H1 (cell line): ENCODE results near the gene MYH11. TPM values are rescaled to one million over a fixed set of nuclear protein-coding genes. Genes with fewer than 3 reads are reported as not detected.

Experiments
- CTCF ChIA-PET: fragments of 300-600 bp; sonication (Branson Sonifier 250); formaldehyde crosslinking; loops from one replicate; lab custom pipeline; 2021; ENCODE audit not compliant: partially characterized antibody; lab: Charles Lee
- POLR2A ChIA-PET: fragments of 300-600 bp; sonication (Branson Sonifier 250); formaldehyde crosslinking; loops from one replicate; lab custom pipeline; 2021; ENCODE audit warnings: inconsistent platforms; ENCODE audit not compliant: partially characterized antibody; lab: Charles Lee
- DNase-seq, 2 experiments: peaks; one replicate each; pipeline versions ENCODE4 v3.0.0 to v3.0.0-alpha.2; 2010 to 2022; ENCODE audit warnings: low spot score in 2 of 2, low read depth in 1 of 2, mixed read lengths in 1 of 2
- FAIRE-seq: peaks from 2 replicates; lab custom pipeline; 2011; peaks lifted over from hg19 to GRCh38; lab: Jason Lieb, UNC
- H2AFZ ChIP-seq: 2 replicates; pipeline ENCODE4 v1.8.1; 2012; ENCODE audit warnings: low read length, inconsistent platforms
- H2AK5ac ChIP-seq: 2 replicates; pipeline ENCODE4 v1.6.1; 2013; ENCODE audit warnings: low read depth, low read length
- H2BK120ac ChIP-seq: replicated peaks from 2 replicates; pipeline ENCODE3; 2013; ENCODE audit warnings: low read depth, low read length, inconsistent platforms
- H2BK12ac ChIP-seq: 2 replicates; pipeline ENCODE4 v1.6.1; 2013; ENCODE audit warnings: low read depth, low read length
- H2BK15ac ChIP-seq: 2 replicates; pipeline ENCODE4 v1.6.1; 2013; ENCODE audit warnings: low read length
- H2BK20ac ChIP-seq: 2 replicates; pipeline ENCODE4 v1.6.1; 2013; ENCODE audit warnings: low read length
- H2BK5ac ChIP-seq: 2 replicates; pipeline ENCODE4 v1.6.1; 2013; ENCODE audit warnings: low read depth, low read length
- H3K14ac ChIP-seq: 2 replicates; pipeline ENCODE4 v1.6.1; 2013; ENCODE audit warnings: inconsistent platforms; ENCODE audit not compliant: insufficient read length
- H3K18ac ChIP-seq: 2 replicates; pipeline ENCODE4 v1.6.1; 2013; ENCODE audit warnings: low read length; ENCODE audit errors: extremely low read depth
- H3K23ac ChIP-seq: 2 replicates; pipeline ENCODE4 v1.6.1; 2013; ENCODE audit warnings: inconsistent platforms; ENCODE audit not compliant: insufficient read length
- H3K23me2 ChIP-seq: 2 replicates; pipeline ENCODE4 v1.6.1; 2013; ENCODE audit warnings: low read depth, low read length
- H3K27ac ChIP-seq: 2 replicates; pipeline ENCODE4 v1.6.1; 2011; ENCODE audit warnings: low read depth, low read length, inconsistent platforms
- H3K27me3 ChIP-seq, 4 experiments: replicated peaks in 1 of 4; 1 replicate in 1 of 4; 2 replicates in 3 of 4; pipeline versions ENCODE4 v1.6.1 to v1.8.1; 2011 to 2013; ENCODE audit warnings: low read length in 3 of 4, mild to moderate bottlenecking in 3 of 4, inconsistent platforms in 2 of 4, mixed read lengths in 2 of 4, moderate library complexity in 1 of 4; ENCODE audit not compliant: control insufficient read depth in 3 of 4, insufficient read depth in 3 of 4; ENCODE audit errors: extremely low read depth in 1 of 4
- H3K36me3 ChIP-seq, 4 experiments: 2 replicates each; pipeline versions ENCODE4 v1.6.1 to v1.8.1; 2011 to 2013; ENCODE audit warnings: mild to moderate bottlenecking in 4 of 4, low read length in 3 of 4, moderate library complexity in 2 of 4, control low read depth in 1 of 4, inconsistent platforms in 1 of 4; ENCODE audit not compliant: insufficient read depth in 4 of 4, control insufficient read depth in 2 of 4
- H3K4ac ChIP-seq: replicated peaks from 2 replicates; pipeline ENCODE3; 2013; ENCODE audit warnings: low read length, low read depth, mixed read lengths, inconsistent platforms; ENCODE audit not compliant: insufficient read length
- H3K4me1 ChIP-seq, 4 experiments: replicated peaks in 1 of 4; 1 replicate in 1 of 4; 2 replicates in 3 of 4; pipeline versions ENCODE4 v1.6.1 to v1.8.1; 2011 to 2013; ENCODE audit warnings: low read length in 3 of 4, inconsistent platforms in 2 of 4, mixed read lengths in 1 of 4; ENCODE audit not compliant: insufficient read depth in 4 of 4, control insufficient read depth in 3 of 4
- H3K4me2 ChIP-seq, 2 experiments: 2 replicates each; pipeline versions ENCODE4 v1.6.1 to v1.8.1; 2011 to 2013; ENCODE audit warnings: low read depth in 2 of 2, low read length in 2 of 2, control low read depth in 1 of 2, inconsistent platforms in 1 of 2, mild to moderate bottlenecking in 1 of 2; ENCODE audit not compliant: insufficient read depth in 1 of 2
- H3K4me3 ChIP-seq, 4 experiments: fragments of 200-600, 300-600 bp in 1 of 4; sonication (generic), shearing (Covaris generic), sonication (Bioruptor Twin) in 1 of 4; 2 replicates each; pipeline versions ENCODE4 v1.5.1 to v1.8.1; 2011 to 2016; ENCODE audit warnings: low read length in 4 of 4, low read depth in 3 of 4, control low read depth in 2 of 4, inconsistent platforms in 2 of 4, mild to moderate bottlenecking in 2 of 4, mixed read lengths in 1 of 4, moderate library complexity in 1 of 4; ENCODE audit not compliant: insufficient read depth in 2 of 4; ENCODE audit errors: extremely low read depth in 1 of 4
- H3K56ac ChIP-seq: replicated peaks from 2 replicates; pipeline ENCODE3; 2013; ENCODE audit warnings: low read depth, mild to moderate bottlenecking, mixed read lengths, low read length, inconsistent platforms; ENCODE audit not compliant: insufficient read length
- H3K79me1 ChIP-seq: 2 replicates; pipeline ENCODE4 v1.6.1; 2013; ENCODE audit warnings: low read depth, low read length, control low read depth
- H3K79me2 ChIP-seq, 2 experiments: 2 replicates each; pipeline versions ENCODE4 v1.6.1 to v1.8.1; 2012 to 2013; ENCODE audit warnings: low read length in 2 of 2, mild to moderate bottlenecking in 2 of 2, inconsistent platforms in 1 of 2; ENCODE audit not compliant: insufficient read depth in 2 of 2, control insufficient read depth in 1 of 2
- H3K9ac ChIP-seq, 4 experiments: replicated peaks in 1 of 4; 1 replicate in 1 of 4; 2 replicates in 3 of 4; pipeline versions ENCODE4 v1.6.1 to v1.8.1; 2011 to 2013; ENCODE audit warnings: low read depth in 3 of 4, low read length in 3 of 4, control low read depth in 2 of 4, mild to moderate bottlenecking in 2 of 4, moderate library complexity in 2 of 4, inconsistent platforms in 1 of 4; ENCODE audit errors: extremely low read depth in 1 of 4
- H3K9me3 ChIP-seq, 2 experiments: 2 replicates each; pipeline versions ENCODE4 v1.6.1 to v1.8.1; 2012 to 2013; ENCODE audit warnings: mild to moderate bottlenecking in 2 of 2, moderate library complexity in 2 of 2, control low read depth in 1 of 2, inconsistent platforms in 1 of 2, low read depth in 1 of 2, low read length in 1 of 2, mixed read lengths in 1 of 2; ENCODE audit not compliant: insufficient read depth in 2 of 2
- H4K20me1 ChIP-seq, 2 experiments: replicated peaks in 1 of 2; 2 replicates each; pipeline versions ENCODE3 to v1.8.1; 2011 to 2013; ENCODE audit warnings: inconsistent platforms in 2 of 2, low read length in 2 of 2, mild to moderate bottlenecking in 1 of 2; ENCODE audit not compliant: insufficient read depth in 2 of 2, control insufficient read depth in 1 of 2
- H4K5ac ChIP-seq: 2 replicates; pipeline ENCODE4 v1.6.1; 2013; ENCODE audit warnings: low read length, low read depth, mixed read lengths, inconsistent platforms; ENCODE audit not compliant: insufficient read length
- H4K8ac ChIP-seq: 2 replicates; pipeline ENCODE4 v1.8.0; 2013; ENCODE audit warnings: mild to moderate bottlenecking, moderate library complexity, low read length, inconsistent platforms; ENCODE audit not compliant: insufficient read depth; ENCODE audit errors: extremely low read depth
- H4K91ac ChIP-seq: replicated peaks from 2 replicates; pipeline ENCODE3; 2013; ENCODE audit warnings: low read length, mixed read lengths, inconsistent platforms; ENCODE audit not compliant: insufficient read length
- CBX8 ChIP-seq: fragments of 300-800, 300-1000 bp; sonication (generic); IDR thresholded peaks from 2 replicates; pipeline ENCODE4 v1.7.1; 2016; ENCODE audit warnings: low read depth, low read length, borderline replicate concordance
- POLR2A ChIP-seq, 2 experiments: IDR thresholded peaks; 1 replicate in 1 of 2; 2 replicates in 1 of 2; pipeline ENCODE4 v1.6.1; 2011; ENCODE audit warnings: low read depth in 2 of 2, low read length in 2 of 2, mild to moderate bottlenecking in 2 of 2; ENCODE audit errors: control extremely low read depth in 1 of 2
- SP1 ChIP-seq: IDR thresholded peaks from 2 replicates; pipeline ENCODE4 v1.6.1; 2011; ENCODE audit warnings: low read depth, low read length
- WGBS, 2 experiments: shearing (Covaris generic) in 1 of 2; methylation state at CpG; one replicate each; pipeline versions ENCODE4 v1.1.6 to v1.1.7; 2013 to 2015; ENCODE audit warnings: low lambda C conversion rate in 2 of 2, mixed read lengths in 2 of 2, inconsistent platforms in 1 of 2, low coverage in 1 of 2, missing lambda C conversion rate in 1 of 2; ENCODE audit not compliant: insufficient replicate concordance in 2 of 2, insufficient coverage in 1 of 2, insufficient read length in 1 of 2; ENCODE audit errors: extremely low coverage in 1 of 2, missing lambda C conversion rate in 1 of 2; 5-methylcytosine and 5-hydroxymethylcytosine counted together
- polyA plus RNA-seq, 7 experiments: library from polyadenylated mRNA; depleted of rRNA in 3 of 7; stranded (reverse) in 5 of 7; unstranded in 2 of 7; fragments of >200 nt in 5 of 7; fragments of 200-250 nt in 2 of 7; gene quantifications; 1 replicate in 5 of 7; 2 replicates in 1 of 7; 4 replicates in 1 of 7; pipeline versions ENCODE4 v1.2.1 to v1.2.3, GENCODE V29; 2011 to 2013; ENCODE audit warnings: missing spikeins in 2 of 7, mixed read lengths in 2 of 7
- total RNA-seq: library from RNA; stranded (reverse); fragmentation: NEBNext Ultra II Directional; extraction: Animal tissue kit (Norgen Biotek cat#: 25700); gene quantifications from 2 replicates; pipeline ENCODE4 v1.2.1, GENCODE V29; 2021
- TF ChIP-seq, protein P1 (sequence below): IDR thresholded peaks from 2 replicates; pipeline ENCODE4 v1.6.1; 2012; ENCODE audit warnings: low read length, inconsistent platforms
- TF ChIP-seq, protein P2 (sequence below): IDR thresholded peaks from 2 replicates; pipeline ENCODE4 v1.6.1; 2012; ENCODE audit warnings: inconsistent platforms

The MYH11 gene
- total and polyA plus RNA-seq, 2 of the 8 experiments (the other 6 are each of a cell fraction or from before 2014, with no cell fraction given), result 0.11 to 0.78 TPM

DNA sequence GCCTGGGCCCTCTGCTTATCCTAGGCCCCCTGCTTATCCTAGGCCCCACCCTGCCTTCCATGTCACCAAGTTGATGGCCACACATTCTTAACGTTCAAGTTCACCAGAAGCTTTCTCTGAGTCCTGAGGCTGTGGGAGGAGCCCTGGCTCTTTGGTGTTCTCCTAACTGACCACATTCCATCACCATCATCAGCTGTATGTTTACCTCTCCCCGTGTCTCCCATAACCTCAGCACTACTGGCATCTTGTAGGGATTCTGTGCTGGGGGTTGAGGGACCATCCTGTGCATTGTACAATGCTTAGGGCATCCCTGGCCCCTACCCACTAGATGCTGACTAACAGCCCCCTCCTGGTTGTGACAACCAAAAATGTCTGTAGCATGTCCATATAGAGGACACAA lies 107.5 kb downstream of the MYH11 start:
- ChIA-PET POLR2A (interaction anchor here (1.8 kb wide), 1 partner anchor 12 kb away, joined by 4 read pairs; no protein-coding TSS in a partner anchor), CTCF (interaction anchor here (0.6 to 1.5 kb wide), 2 partner anchors 8 to 21 kb away, joined by 3 to 5 read pairs; no protein-coding TSS in a partner anchor)
- Histone ChIP-seq H3K4me2 (no peak overlapping the region), H4K5ac (no peak overlapping the region), H2BK15ac (no peak overlapping the region), H2BK20ac (no peak overlapping the region), H3K27me3 (no peaks in the 10 kb centered on the region), H3K36me3 (no peaks in the 10 kb centered on the region), H3K56ac (no peak overlapping the region), H2AK5ac (no peak overlapping the region), H3K27ac (no peak overlapping the region), H4K20me1 (no peaks in the 10 kb centered on the region), H4K91ac (no peak overlapping the region), H3K9ac (no peak overlapping the region), H3K23ac (no peak overlapping the region), H2BK12ac (no peak overlapping the region), H3K14ac (no peak overlapping the region), H4K8ac (no peak overlapping the region), H3K4me1 (no peaks in the 10 kb centered on the region; a peak in 1 of 7 replicates), H2BK5ac (no peak overlapping the region), H3K4me3 (no peak overlapping the region), H3K23me2 (no peaks in the 10 kb centered on the region), H3K79me2 (no peaks in the 10 kb centered on the region), H3K9me3 (no peaks in the 10 kb centered on the region), H2AFZ (no peak overlapping the region), H3K4ac (no peak overlapping the region), H2BK120ac (no peak overlapping the region), H3K18ac (no peak overlapping the region), H3K79me1 (no peaks in the 10 kb centered on the region)
- FAIRE-seq (no peak), DNase-seq (no peak)
- TF ChIP-seq POLR2A (IDR thresholded peaks at IDR 0.05; ENCODE audit: control extremely low read depth in 1 of 2, low read depth in 2 of 2, low read length in 2 of 2) (no peak), SP1 (no peak), CBX8 (no peak)
- TF ChIP-seq, protein P1, sequence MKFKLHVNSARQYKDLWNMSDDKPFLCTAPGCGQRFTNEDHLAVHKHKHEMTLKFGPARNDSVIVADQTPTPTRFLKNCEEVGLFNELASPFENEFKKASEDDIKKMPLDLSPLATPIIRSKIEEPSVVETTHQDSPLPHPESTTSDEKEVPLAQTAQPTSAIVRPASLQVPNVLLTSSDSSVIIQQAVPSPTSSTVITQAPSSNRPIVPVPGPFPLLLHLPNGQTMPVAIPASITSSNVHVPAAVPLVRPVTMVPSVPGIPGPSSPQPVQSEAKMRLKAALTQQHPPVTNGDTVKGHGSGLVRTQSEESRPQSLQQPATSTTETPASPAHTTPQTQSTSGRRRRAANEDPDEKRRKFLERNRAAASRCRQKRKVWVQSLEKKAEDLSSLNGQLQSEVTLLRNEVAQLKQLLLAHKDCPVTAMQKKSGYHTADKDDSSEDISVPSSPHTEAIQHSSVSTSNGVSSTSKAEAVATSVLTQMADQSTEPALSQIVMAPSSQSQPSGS, result no peak
- TF ChIP-seq, protein P2, sequence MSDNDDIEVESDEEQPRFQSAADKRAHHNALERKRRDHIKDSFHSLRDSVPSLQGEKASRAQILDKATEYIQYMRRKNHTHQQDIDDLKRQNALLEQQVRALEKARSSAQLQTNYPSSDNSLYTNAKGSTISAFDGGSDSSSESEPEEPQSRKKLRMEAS, result no peak
- WGBS, 2 experiments, result 80% methylated on average over 2 of the region's 2 CpGs; no CpG with 5 or more reads in 1 of the 2 experiments
